GM12878 (cell line): ENCODE measurements around the gene ANKRD37. TPM values are rescaled to one million over a fixed set of nuclear protein-coding genes. Genes with fewer than 3 reads are reported as not detected.

ENCODE experiments used
- ATAC-seq: fragments of 200-7000 bp; cut with Tn5 transposase; 3 replicates; pipeline ENCODE4 v1.9.1; 2020; ENCODE audit warnings: mild to moderate bottlenecking, moderate library complexity
- BruUV-seq: library from RNA; stranded (reverse); fragments of 400-500 nt; replicated peaks from 2 replicates; lab custom pipeline; 2021; lab: Mats Ljungman, UMichigan
- CTCF ChIA-PET: fragments of 300-600 bp; sonication (Branson Sonifier 250); formaldehyde crosslinking; extraction: SDS; loops from one replicate; lab custom pipeline; 2021; ENCODE audit warnings: inconsistent platforms; lab: Yijun Ruan, JAX
- POLR2A ChIA-PET: fragments of 350-600 bp; formaldehyde crosslinking; extraction: SDS; loops from one replicate; lab custom pipeline; 2021; ENCODE audit warnings: inconsistent platforms; lab: Charles Lee
- RAD21 ChIA-PET: fragments of 300-600 bp; sonication (Branson Sonifier 250); formaldehyde crosslinking; loops from one replicate; lab custom pipeline; 2023; ENCODE audit warnings: antibody characterized with exemption; ENCODE audit not compliant: unreplicated experiment; lab: Charles Lee
- SMC1A ChIA-PET: fragments of 300-600 bp; sonication (Branson Sonifier 250); formaldehyde crosslinking; loops from one replicate; lab custom pipeline; 2023; ENCODE audit not compliant: unreplicated experiment, uncharacterized antibody; lab: Charles Lee
- DNase-seq: peaks from one replicate; pipeline ENCODE4 v3.0.0-alpha.2; 2011; ENCODE audit warnings: low read depth, low spot score
- FAIRE-seq: peaks from 3 replicates; lab custom pipeline; 2011; peaks lifted over from hg19 to GRCh38; lab: Jason Lieb, UNC
- H2AFZ ChIP-seq: 2 replicates; pipeline ENCODE4 v1.6.0; 2011; ENCODE audit warnings: low read depth, low read length, control low read depth; ENCODE audit not compliant: control insufficient read depth
- H3K27ac ChIP-seq: 2 replicates; pipeline ENCODE4 v1.5.1; 2011; ENCODE audit warnings: control low read depth; ENCODE audit not compliant: control insufficient read depth, insufficient read depth
- H3K27me3 ChIP-seq, 2 experiments: replicated peaks in 1 of 2; 2 replicates each; pipeline versions ENCODE4 v1.6.0 to v1.6.1; 2011; ENCODE audit warnings: low read length in 1 of 2; ENCODE audit not compliant: control insufficient read depth in 2 of 2, insufficient read depth in 2 of 2
- H3K36me3 ChIP-seq, 2 experiments: 2 replicates each; pipeline ENCODE4 v1.5.1; 2011; ENCODE audit warnings: low read length in 1 of 2; ENCODE audit not compliant: control insufficient read depth in 2 of 2, insufficient read depth in 2 of 2
- H3K4me1 ChIP-seq: 2 replicates; pipeline ENCODE4 v1.6.1; 2011; ENCODE audit warnings: mild to moderate bottlenecking, low read length, moderate library complexity, mixed read lengths; ENCODE audit not compliant: control insufficient read depth, insufficient read depth
- H3K4me2 ChIP-seq: 2 replicates; pipeline ENCODE4 v1.6.0; 2011; ENCODE audit warnings: control low read depth; ENCODE audit not compliant: control insufficient read depth, insufficient read depth
- H3K4me3 ChIP-seq: fragments of 200-600 bp; sonication (generic); 2 replicates; pipeline ENCODE4 v1.5.1; 2016
- H3K79me2 ChIP-seq: 2 replicates; pipeline ENCODE4 v1.6.0; 2011; ENCODE audit warnings: low read length; ENCODE audit not compliant: control insufficient read depth, insufficient read depth
- H3K9ac ChIP-seq: 2 replicates; pipeline ENCODE4 v1.8.0; 2011; ENCODE audit warnings: low read length, control low read depth, mixed read lengths; ENCODE audit not compliant: control insufficient read depth, insufficient read depth
- H3K9me3 ChIP-seq: replicated peaks from 3 replicates; pipeline ENCODE4 v1.5.1; 2011; ENCODE audit warnings: mild to moderate bottlenecking, low read length; ENCODE audit not compliant: control insufficient read depth, insufficient read depth
- H4K20me1 ChIP-seq: 2 replicates; pipeline ENCODE4 v1.6.0; 2011; ENCODE audit not compliant: control insufficient read depth, insufficient read depth
- ATF7 ChIP-seq: fragments of 450-650 bp; IDR thresholded peaks from 2 replicates; pipeline ENCODE4 v1.6.1; 2016; ENCODE audit warnings: low read depth, mild to moderate bottlenecking
- ESRRA ChIP-seq: IDR thresholded peaks from 2 replicates; pipeline ENCODE4 v1.6.1; 2012; ENCODE audit warnings: mild to moderate bottlenecking, low read length, improper control_type of control experiment
- HDAC6 ChIP-seq: fragments of 200-600 bp; sonication (generic); IDR thresholded peaks from one replicate; pipeline ENCODE4 v1.8.0; 2017; ENCODE audit warnings: antibody characterized with exemption; ENCODE audit not compliant: unreplicated experiment
- IKZF2 ChIP-seq, 2 experiments: fragments of 450-650 bp; IDR thresholded peaks; 2 replicates each; pipeline ENCODE4 v1.6.1; 2017; ENCODE audit warnings: mild to moderate bottlenecking in 2 of 2, moderate library complexity in 2 of 2
- IRF4 ChIP-seq: IDR thresholded peaks from 2 replicates; pipeline ENCODE4 v1.6.1; 2011; ENCODE audit warnings: low read depth, low read length
- MEF2A ChIP-seq: IDR thresholded peaks from 2 replicates; pipeline ENCODE4 v1.6.1; 2011; ENCODE audit warnings: low read depth, mild to moderate bottlenecking, low read length, moderate library complexity; ENCODE audit not compliant: insufficient read depth
- NRF1 ChIP-seq: conservative IDR thresholded peaks from 2 replicates; pipeline ENCODE4 v1.6.1; 2011; ENCODE audit warnings: mild to moderate bottlenecking, low read depth, low read length, improper control_type of control experiment
- POLR2A ChIP-seq: IDR thresholded peaks from 2 replicates; pipeline ENCODE4 v1.6.1; 2011; ENCODE audit warnings: low read depth, mild to moderate bottlenecking, low read length
- RCOR1 ChIP-seq: conservative IDR thresholded peaks from 2 replicates; pipeline ENCODE4 v1.6.1; 2012; ENCODE audit warnings: low read depth, low read length, improper control_type of control experiment
- SRF ChIP-seq, 2 experiments: IDR thresholded peaks; 2 replicates each; pipeline ENCODE4 v1.6.1; 2011; ENCODE audit warnings: low read depth in 2 of 2, low read length in 2 of 2, mild to moderate bottlenecking in 1 of 2, moderate library complexity in 1 of 2
- TCF12 ChIP-seq: IDR thresholded peaks from 2 replicates; pipeline ENCODE4 v1.6.1; 2011; ENCODE audit warnings: low read depth, mild to moderate bottlenecking, low read length
- TCF3 ChIP-seq: IDR thresholded peaks from 2 replicates; pipeline ENCODE4 v1.6.1; 2012; ENCODE audit warnings: low read depth, mild to moderate bottlenecking, low read length, borderline replicate concordance; ENCODE audit not compliant: insufficient read depth
- WGBS: methylation state at CpG from one replicate; pipeline ENCODE4 v1.1.6; 2016; ENCODE audit warnings: low lambda C conversion rate; ENCODE audit not compliant: insufficient replicate concordance, insufficient coverage; ENCODE audit errors: missing lambda C conversion rate; 5-methylcytosine and 5-hydroxymethylcytosine counted together
- in situ Hi-C: fragments of 300-500 bp; cut with MboI; formaldehyde crosslinking; loops from 9 replicates; pipeline ENCODE4 v1.14.3; 2018; ENCODE audit warnings: mixed read lengths
- intact Hi-C: fragments of 100-400 bp; cut with micrococcal nuclease; formaldehyde crosslinking; loops from one replicate; pipeline ENCODE4 v1.14.2; 2022; ENCODE audit not compliant: unreplicated experiment
- polyA plus RNA-seq, 11 experiments: library from polyadenylated mRNA; depleted of rRNA in 4 of 11; unstranded in 6 of 11; stranded (reverse) in 5 of 11; fragments of >200 nt; fragmentation: Nextera tagmentation in 4 of 11; fragmentation: Illumina TruSeq in 1 of 11; extraction: Ambion mirVana in 4 of 11; extraction: Trizol in 1 of 11; gene quantifications; 1 replicate in 1 of 11; 2 replicates in 10 of 11; pipeline versions ENCODE4 v1.2.1 to v1.2.3, GENCODE V29; 2011 to 2016; ENCODE audit warnings: inconsistent platforms in 2 of 11, missing spikeins in 2 of 11, low read depth in 1 of 11
- total RNA-seq, 4 experiments: library from RNA; depleted of rRNA in 3 of 4; stranded (reverse); fragments of >200 nt in 3 of 4; fragmentation: Illumina TruSeq in 1 of 4; extraction: Trizol in 1 of 4; gene quantifications; 2 replicates each; pipeline versions ENCODE4 v1.2.1 to v1.2.3, GENCODE V29; 2013 to 2021
- TF ChIP-seq, protein P1 (sequence below): fragments of 450-650 bp; IDR thresholded peaks from 2 replicates; pipeline ENCODE4 v1.6.1; 2018; ENCODE audit warnings: mild to moderate bottlenecking, low read depth, moderate library complexity; ENCODE audit not compliant: partially characterized antibody

The ANKRD37 gene
- total and polyA plus RNA-seq, 10 of the 15 experiments (the other 5 are each of a cell fraction or from before 2014, with no cell fraction given) = 10.6 to 67.9 (median 24.2) TPM

DNA sequence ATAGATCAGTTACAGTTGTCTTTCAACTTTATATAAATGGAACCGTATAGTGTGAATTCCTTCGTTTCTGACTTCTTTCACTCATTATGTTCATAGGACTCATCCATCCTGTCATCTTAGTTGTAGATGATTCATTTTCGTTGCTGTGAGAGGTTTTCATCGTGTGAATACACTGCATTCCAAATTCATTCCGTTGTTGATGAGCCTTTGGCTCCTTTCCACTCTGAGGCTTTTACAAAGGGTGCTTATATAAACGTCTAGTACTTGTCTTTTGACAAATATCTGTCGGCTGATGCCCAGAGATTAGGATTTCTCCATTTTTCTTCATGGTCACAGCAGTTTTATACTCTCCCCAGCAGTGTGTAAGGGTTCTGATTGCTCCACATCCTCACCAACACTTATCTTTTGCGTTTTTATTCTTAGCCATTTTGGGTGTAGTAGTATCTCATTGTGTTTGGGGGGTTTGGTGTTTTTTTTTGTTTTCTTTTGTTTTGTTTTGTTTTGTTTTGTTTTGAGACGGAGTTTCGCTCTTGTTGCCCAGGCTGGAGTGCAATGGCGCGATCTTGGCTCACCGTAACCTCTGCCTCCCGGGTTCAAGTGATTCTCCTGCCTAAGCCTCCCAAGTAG is 49.6 kb upstream of the ANKRD37 start:
- Histone ChIP-seq H3K27ac (no peak overlapping the region), H3K9me3 (no peaks in the 10 kb centered on the region; the same call in 2 of the 3 replicates), H3K4me3 (no peak overlapping the region), H3K27me3 (no peaks in the 10 kb centered on the region), H4K20me1 (no peaks in the 10 kb centered on the region), H3K9ac (no peak overlapping the region), H3K4me2 (no peak overlapping the region), H3K36me3 (peaks cover 12 to 54% of the 10 kb centered on the region in 2 experiments), H3K79me2 (peaks cover 7% of the 10 kb centered on the region; the same call in 1 of the 2 replicates), H3K4me1 (peaks cover 57% of the 10 kb centered on the region), H2AFZ (no peak overlapping the region)
- 94% methylated on average over 14 of the region's 14 CpGs for WGBS
- in situ Hi-C loops (no loop called here), intact Hi-C loops (no loop called here)
- ChIA-PET POLR2A (interaction anchor here (0.5 to 1.3 kb wide), 2 partner anchors 14 to 47 kb away, joined by 4 to 8 read pairs; no protein-coding TSS in a partner anchor), SMC1A (interaction anchor here (1.5 to 2.4 kb wide), 3 partner anchors 38 to 46 kb away, joined by 3 to 37 read pairs (median 7); no protein-coding TSS in a partner anchor), RAD21 (interaction anchor here (1.7 to 2.5 kb wide), 2 partner anchors 39 to 41 kb away, joined by 4 to 25 read pairs; no protein-coding TSS in a partner anchor), CTCF (interaction anchor here (1.2 to 2.8 kb wide), 3 partner anchors 38 to 58 kb away, joined by 3 to 15 read pairs (median 4); no protein-coding TSS in a partner anchor)
- TF ChIP-seq MEF2A = no peak
- ATAC-seq = no peak
- no TSS peak for BruUV-seq
- DNase-seq = no peak
- FAIRE-seq = no peak

DNA sequence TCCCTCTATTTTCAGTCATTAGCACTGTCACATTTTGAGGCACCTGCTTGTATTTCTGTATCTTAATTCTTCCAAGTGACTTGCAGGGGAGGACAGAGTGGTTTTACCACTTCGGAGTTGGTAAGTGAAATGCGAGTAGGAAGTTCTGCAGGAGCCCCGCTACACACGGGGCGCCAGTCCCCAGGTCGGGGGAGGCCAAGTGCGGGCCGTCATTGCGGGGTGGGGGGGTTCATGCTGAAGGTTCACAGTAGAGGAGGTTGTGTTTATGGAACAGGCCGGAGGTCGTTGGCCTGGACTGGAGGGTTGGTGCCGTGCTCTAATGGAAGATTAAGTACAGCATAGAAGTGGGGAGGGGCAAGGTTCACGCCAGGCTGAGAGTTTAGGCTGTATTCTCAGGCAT is 45.0 kb upstream of the ANKRD37 start:
- ATAC-seq = no peak
- H3K27ac ChIP-seq = peak overlapping the region; percentile 54
- H3K27me3 ChIP-seq = no peaks in the 10 kb centered on the region
- DNase-seq = no peak
- no peak overlapping the region for H2AFZ ChIP-seq
- no peak; the same call in 1 of the 2 replicates for TF ChIP-seq POLR2A
- no peak for TF ChIP-seq IKZF2 (IDR thresholded peaks at IDR 0.05)
- no peak for TF ChIP-seq NRF1
- TF ChIP-seq TCF12 = no peak
- TF ChIP-seq, protein P1, sequence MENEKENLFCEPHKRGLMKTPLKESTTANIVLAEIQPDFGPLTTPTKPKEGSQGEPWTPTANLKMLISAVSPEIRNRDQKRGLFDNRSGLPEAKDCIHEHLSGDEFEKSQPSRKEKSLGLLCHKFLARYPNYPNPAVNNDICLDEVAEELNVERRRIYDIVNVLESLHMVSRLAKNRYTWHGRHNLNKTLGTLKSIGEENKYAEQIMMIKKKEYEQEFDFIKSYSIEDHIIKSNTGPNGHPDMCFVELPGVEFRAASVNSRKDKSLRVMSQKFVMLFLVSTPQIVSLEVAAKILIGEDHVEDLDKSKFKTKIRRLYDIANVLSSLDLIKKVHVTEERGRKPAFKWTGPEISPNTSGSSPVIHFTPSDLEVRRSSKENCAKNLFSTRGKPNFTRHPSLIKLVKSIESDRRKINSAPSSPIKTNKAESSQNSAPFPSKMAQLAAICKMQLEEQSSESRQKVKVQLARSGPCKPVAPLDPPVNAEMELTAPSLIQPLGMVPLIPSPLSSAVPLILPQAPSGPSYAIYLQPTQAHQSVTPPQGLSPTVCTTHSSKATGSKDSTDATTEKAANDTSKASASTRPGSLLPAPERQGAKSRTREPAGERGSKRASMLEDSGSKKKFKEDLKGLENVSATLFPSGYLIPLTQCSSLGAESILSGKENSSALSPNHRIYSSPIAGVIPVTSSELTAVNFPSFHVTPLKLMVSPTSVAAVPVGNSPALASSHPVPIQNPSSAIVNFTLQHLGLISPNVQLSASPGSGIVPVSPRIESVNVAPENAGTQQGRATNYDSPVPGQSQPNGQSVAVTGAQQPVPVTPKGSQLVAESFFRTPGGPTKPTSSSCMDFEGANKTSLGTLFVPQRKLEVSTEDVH = no peak
- TF ChIP-seq HDAC6 = no peak
- no peak for TF ChIP-seq SRF (IDR thresholded peaks at IDR 0.05; ENCODE audit: low read depth in 2 of 2, low read length in 2 of 2)
- no peak for TF ChIP-seq ESRRA
- TF ChIP-seq ATF7 = no peak
- TF ChIP-seq IRF4 = no peak
- no peak for TF ChIP-seq TCF3
- no peak for TF ChIP-seq RCOR1
- no peak overlapping the region for H3K9ac ChIP-seq
- ChIA-PET SMC1A (interaction anchor here (0.9 to 3.7 kb wide), 6 partner anchors 11 to 168 kb away, joined by 3 to 31 read pairs (median 3); no protein-coding TSS in a partner anchor), POLR2A (interaction anchor here (0.8 to 3.8 kb wide), 2 partner anchors 12 to 43 kb away, joined by 4 to 24 read pairs; no protein-coding TSS in a partner anchor), RAD21 (interaction anchor here (1.2 to 3.1 kb wide), 2 partner anchors 10 to 45 kb away, joined by 5 to 14 read pairs; no protein-coding TSS in a partner anchor), CTCF (interaction anchor here (1.0 to 1.9 kb wide), 3 partner anchors 45 to 140 kb away, joined by 3 to 14 read pairs (median 4); no protein-coding TSS in a partner anchor)
- no peak overlapping the region for H3K4me2 ChIP-seq
- no TSS peak for BruUV-seq
- no peak for FAIRE-seq
- no peak overlapping the region for H3K4me3 ChIP-seq
- in situ Hi-C loops = no loop called here
- no peaks in the 10 kb centered on the region; the same call in 2 of the 3 replicates for H3K9me3 ChIP-seq
- no peaks in the 10 kb centered on the region for H3K79me2 ChIP-seq
- intact Hi-C loops = no loop called here
- H3K4me1 ChIP-seq = peaks cover 25% of the 10 kb centered on the region
- H3K36me3 ChIP-seq = peaks cover 18 to 47% of the 10 kb centered on the region in 2 experiments
- 94% methylated on average over 13 of the region's 13 CpGs for WGBS
- H4K20me1 ChIP-seq = no peaks in the 10 kb centered on the region
